Body of pancreas (tissue), 4 donors: ENCODE data around the gene SPEM2. TPM values are rescaled to one million over a fixed set of nuclear protein-coding genes. Genes with fewer than 3 reads are reported as not detected.

ENCODE experiments used
- ATAC-seq: fragments of 150-250 bp; one replicate; pipeline ENCODE4 v1.9.1; 2016
- DNase-seq, 4 donors: peaks; one replicate each; pipeline ENCODE4 v3.0.0-alpha.2; 2019
- H3K27ac ChIP-seq, 4 donors: fragments of 200-600 bp; sonication (generic); 1 replicate in 3 of 4; 2 replicates in 1 of 4; pipeline versions ENCODE4 v1.5.1 to v1.6.1; 2016 to 2019; ENCODE audit warnings: mild to moderate bottlenecking in 1 of 4, mixed read lengths in 1 of 4, moderate library complexity in 1 of 4
- H3K27me3 ChIP-seq, 2 donors: fragments of 200-600 bp; sonication (generic); one replicate each; pipeline ENCODE4 v1.6.0; 2016; ENCODE audit warnings: mild to moderate bottlenecking in 1 of 2
- H3K36me3 ChIP-seq, 2 donors: fragments of 200-600 bp; sonication (generic); replicated peaks in 1 of 2; 2 replicates each; pipeline ENCODE4 v1.5.1; 2016; ENCODE audit warnings: low read depth in 2 of 2; ENCODE audit not compliant: insufficient read depth in 1 of 2
- H3K4me1 ChIP-seq: fragments of 200-600 bp; sonication (generic); one replicate; pipeline ENCODE4 v1.6.0; 2016
- H3K4me3 ChIP-seq, 2 donors: fragments of 200-600 bp; sonication (generic); 1 replicate in 1 of 2; 2 replicates in 1 of 2; pipeline ENCODE4 v1.5.1; 2016 to 2019
- H3K9me3 ChIP-seq, 3 donors: fragments of 200-600 bp; sonication (generic); 1 replicate in 2 of 3; 2 replicates in 1 of 3; pipeline ENCODE4 v1.5.1; 2016
- POLR2A ChIP-seq, 3 donors: fragments of 450-650 bp; IDR thresholded peaks; one replicate each; pipeline ENCODE4 v1.6.1; 2016; ENCODE audit warnings: antibody characterized with exemption in 3 of 3, mild to moderate bottlenecking in 2 of 3
- WGBS, 2 donors: methylation state at CpG; one replicate each; pipeline ENCODE4 v1.1.5; 2017; 5-methylcytosine and 5-hydroxymethylcytosine counted together
- intact Hi-C: fragments of 100-400 bp; cut with DNase I; formaldehyde crosslinking; loops from one replicate; pipeline ENCODE4 v1.15.1; 2023
- total RNA-seq, 2 donors: library from RNA; depleted of rRNA; stranded (reverse); fragments of >200 nt; gene quantifications; one replicate each; pipeline ENCODE4 v1.1.0, GENCODE V29; 2016
- TF ChIP-seq, protein P1 (sequence below), 7 experiments: fragments of 450-650 bp in 4 of 7; fragments of 200-600 bp in 3 of 7; sonication (generic) in 3 of 7; IDR thresholded peaks; one replicate each; pipeline ENCODE4 v1.5.1; 2016 to 2019; ENCODE audit warnings: antibody characterized with exemption in 7 of 7

SPEM2 gene
- total RNA-seq, 2 donors from 2014 or later, result not detected

DNA sequence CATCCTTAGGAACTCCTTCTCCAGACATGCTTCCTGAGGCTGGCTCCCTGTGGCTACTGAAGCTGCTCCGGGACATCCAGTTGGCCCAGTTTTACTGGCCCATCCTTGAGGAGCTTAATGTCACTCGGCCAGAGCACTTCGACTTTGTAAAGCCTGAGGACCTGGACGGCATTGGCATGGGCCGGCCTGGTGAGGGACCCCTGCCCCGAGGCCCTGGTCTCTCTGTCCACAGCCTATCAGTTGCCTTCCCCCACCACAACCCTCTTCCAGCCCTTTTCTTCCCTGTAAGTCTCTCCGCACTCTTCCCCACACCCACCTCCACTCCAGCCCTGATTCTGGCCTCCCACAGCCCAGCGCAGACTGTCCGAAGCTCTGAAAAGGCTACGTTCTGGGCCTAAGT lies 42.5 kb upstream of the SPEM2 start:
- no peaks in the 10 kb centered on the region for H3K27me3 ChIP-seq
- no peak for DNase-seq
- 94 to 97% methylated on average over 8 to 10 of the region's 10 CpGs for WGBS, 2 donors
- intact Hi-C loops, result no loop called here
- H3K36me3 ChIP-seq, result no peaks in the 10 kb centered on the region
- no peak overlapping the region for H3K27ac ChIP-seq
- no peak overlapping the region for H3K4me3 ChIP-seq
- TF ChIP-seq POLR2A (IDR thresholded peaks at IDR 0.05), result no peak
- TF ChIP-seq, protein P1, sequence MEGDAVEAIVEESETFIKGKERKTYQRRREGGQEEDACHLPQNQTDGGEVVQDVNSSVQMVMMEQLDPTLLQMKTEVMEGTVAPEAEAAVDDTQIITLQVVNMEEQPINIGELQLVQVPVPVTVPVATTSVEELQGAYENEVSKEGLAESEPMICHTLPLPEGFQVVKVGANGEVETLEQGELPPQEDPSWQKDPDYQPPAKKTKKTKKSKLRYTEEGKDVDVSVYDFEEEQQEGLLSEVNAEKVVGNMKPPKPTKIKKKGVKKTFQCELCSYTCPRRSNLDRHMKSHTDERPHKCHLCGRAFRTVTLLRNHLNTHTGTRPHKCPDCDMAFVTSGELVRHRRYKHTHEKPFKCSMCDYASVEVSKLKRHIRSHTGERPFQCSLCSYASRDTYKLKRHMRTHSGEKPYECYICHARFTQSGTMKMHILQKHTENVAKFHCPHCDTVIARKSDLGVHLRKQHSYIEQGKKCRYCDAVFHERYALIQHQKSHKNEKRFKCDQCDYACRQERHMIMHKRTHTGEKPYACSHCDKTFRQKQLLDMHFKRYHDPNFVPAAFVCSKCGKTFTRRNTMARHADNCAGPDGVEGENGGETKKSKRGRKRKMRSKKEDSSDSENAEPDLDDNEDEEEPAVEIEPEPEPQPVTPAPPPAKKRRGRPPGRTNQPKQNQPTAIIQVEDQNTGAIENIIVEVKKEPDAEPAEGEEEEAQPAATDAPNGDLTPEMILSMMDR (IDR thresholded peaks at IDR 0.05), result no peak
- H3K9me3 ChIP-seq, result no peaks in the 10 kb centered on the region
- H3K4me1 ChIP-seq, result peaks cover 24% of the 10 kb centered on the region
- no peak for ATAC-seq

DNA sequence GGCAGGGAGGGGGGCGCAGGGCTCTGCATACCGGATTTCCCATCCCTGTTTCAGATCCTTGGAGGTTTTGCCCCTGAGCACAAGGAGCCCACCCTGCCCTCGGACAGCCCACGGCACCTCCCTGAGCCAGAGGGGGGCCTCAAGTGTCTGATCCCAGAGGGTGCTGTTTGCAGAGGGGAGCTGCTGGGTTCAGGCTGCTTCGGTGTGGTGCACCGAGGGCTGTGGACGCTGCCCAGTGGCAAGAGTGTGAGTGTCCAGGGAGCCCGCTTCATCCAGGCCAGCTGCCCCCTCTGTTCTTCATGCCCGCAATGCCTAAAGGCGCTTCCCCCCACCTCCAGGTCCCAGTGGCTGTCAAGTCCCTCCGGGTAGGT lies 42.1 kb upstream of the SPEM2 start:
- intact Hi-C loops, result no loop called here
- H3K4me1 ChIP-seq, result peaks cover 24% of the 10 kb centered on the region
- 92 to 98% methylated on average over 8 to 10 of the region's 11 CpGs for WGBS, 2 donors
- DNase-seq (no peak), ATAC-seq (no peak)
- H3K36me3 ChIP-seq, result no peaks in the 10 kb centered on the region
- H3K27me3 ChIP-seq, result no peaks in the 10 kb centered on the region
- H3K4me3 ChIP-seq, result no peak overlapping the region
- no peaks in the 10 kb centered on the region for H3K9me3 ChIP-seq
- TF ChIP-seq, protein P1 (IDR thresholded peaks at IDR 0.05), result no peak
- TF ChIP-seq POLR2A (IDR thresholded peaks at IDR 0.05), result no peak
- no peak overlapping the region for H3K27ac ChIP-seq

DNA sequence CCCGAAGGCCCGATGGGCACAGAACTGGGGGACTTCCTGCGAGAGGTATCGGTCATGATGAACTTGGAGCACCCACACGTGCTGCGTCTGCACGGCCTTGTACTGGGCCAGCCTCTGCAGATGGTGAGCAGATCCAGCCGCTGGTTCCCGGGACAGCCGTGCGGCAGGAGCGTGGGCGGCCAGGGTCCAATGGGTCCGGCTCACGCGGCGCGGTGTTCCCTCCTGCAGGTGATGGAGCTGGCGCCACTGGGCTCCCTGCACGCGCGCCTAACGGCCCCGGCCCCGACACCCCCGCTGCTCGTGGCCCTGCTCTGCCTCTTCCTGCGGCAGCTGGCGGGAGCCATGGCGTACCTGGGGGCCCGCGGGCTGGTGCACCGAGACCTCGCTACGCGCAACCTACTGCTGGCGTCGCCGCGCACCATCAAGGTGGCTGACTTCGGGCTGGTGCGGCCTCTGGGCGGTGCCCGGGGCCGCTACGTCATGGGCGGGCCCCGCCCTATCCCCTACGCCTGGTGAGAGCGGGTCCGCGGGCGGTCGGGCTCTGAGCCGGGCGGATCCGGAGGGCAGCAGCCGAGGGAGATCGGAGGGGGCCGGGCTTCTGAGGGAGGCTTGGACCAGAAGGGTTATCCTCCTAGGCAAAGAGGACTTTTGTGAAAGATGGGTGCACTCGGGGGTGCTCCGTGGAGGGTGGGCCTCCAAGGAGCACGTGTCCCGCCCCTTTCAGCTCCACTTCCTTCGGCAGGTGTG lies 41.5 kb upstream of the SPEM2 start:
- Histone ChIP-seq H3K4me1 (peaks cover 24% of the 10 kb centered on the region), H3K27me3 (no peaks in the 10 kb centered on the region), H3K27ac (no peak overlapping the region), H3K4me3 (no peak overlapping the region), H3K9me3 (no peaks in the 10 kb centered on the region), H3K36me3 (peaks cover 0 to under 1% of the 10 kb centered on the region in 2 donors)
- 48 to 87% methylated on average over 22 to 61 of the region's 65 CpGs for WGBS, 2 donors
- intact Hi-C loops, result no loop called here
- ATAC-seq (no peak), DNase-seq (no peak)
- TF ChIP-seq, protein P1 (IDR thresholded peaks at IDR 0.05), result no peak
- no peak for TF ChIP-seq POLR2A (IDR thresholded peaks at IDR 0.05)

DNA sequence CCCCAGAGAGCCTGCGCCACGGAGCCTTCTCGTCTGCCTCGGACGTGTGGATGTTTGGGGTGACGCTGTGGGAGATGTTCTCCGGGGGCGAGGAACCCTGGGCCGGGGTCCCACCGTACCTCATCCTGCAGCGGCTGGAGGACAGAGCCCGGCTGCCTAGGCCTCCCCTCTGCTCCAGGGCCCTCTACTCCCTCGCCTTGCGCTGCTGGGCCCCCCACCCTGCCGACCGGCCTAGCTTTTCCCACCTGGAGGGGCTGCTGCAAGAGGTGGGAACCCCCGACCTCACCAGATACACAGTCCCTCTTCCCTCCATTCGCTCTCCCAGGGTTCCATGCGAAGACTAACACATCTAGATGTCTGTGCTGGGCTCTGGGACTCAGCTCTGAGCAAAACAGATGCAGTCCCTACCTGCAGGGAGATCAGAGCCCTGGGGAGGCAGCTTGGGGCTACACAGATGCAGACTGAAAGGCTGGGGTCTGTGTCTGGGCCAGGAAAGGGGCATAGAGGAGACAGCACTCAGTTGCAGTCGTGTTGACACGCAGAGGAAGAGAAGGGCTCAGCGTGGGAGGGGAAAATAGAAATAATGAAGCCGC lies 40.8 kb upstream of the SPEM2 start:
- ATAC-seq (no peak), DNase-seq (no peak)
- Histone ChIP-seq H3K4me3 (no peak overlapping the region), H3K4me1 (peaks cover 24% of the 10 kb centered on the region), H3K27ac (no peak overlapping the region), H3K27me3 (no peaks in the 10 kb centered on the region), H3K9me3 (no peaks in the 10 kb centered on the region), H3K36me3 (peaks cover 0 to 6% of the 10 kb centered on the region in 2 donors)
- no peak for TF ChIP-seq POLR2A (IDR thresholded peaks at IDR 0.05)
- TF ChIP-seq, protein P1 (IDR thresholded peaks at IDR 0.05), result no peak
- intact Hi-C loops, result no loop called here
- WGBS, 2 donors, result 88 to 90% methylated on average over 14 to 23 of the region's 23 CpGs
